LNCAP (cell line): ENCODE results near the gene GAREM1.

Experiments used
- CTCF ChIP-seq: fragments of 450-650 bp; IDR thresholded peaks from 2 replicates; pipeline ENCODE4 v1.5.1; 2017; ENCODE audit warnings: mild to moderate bottlenecking

The GAREM1 gene

GRCh38 chr18:32332708-32333107 is 138.0 kb downstream of the GAREM1 start:
- no peak for TF ChIP-seq CTCF

- no peak for TF ChIP-seq CTCF
Measured at GRCh38 chr18:32328974-32329373, 141.7 kb downstream of the GAREM1 start.

- TF ChIP-seq CTCF: no peak
Measured at GRCh38 chr18:32328379-32328778, 142.3 kb downstream of the GAREM1 start.

- TF ChIP-seq CTCF: no peak
Measured at GRCh38 chr18:32326450-32327308, 144.0 kb downstream of the GAREM1 start.

- no peak for TF ChIP-seq CTCF
Measured at GRCh38 chr18:32324181-32324580, 146.5 kb downstream of the GAREM1 start.

GRCh38 chr18:32321826-32322225 is 148.9 kb downstream of the GAREM1 start:
- TF ChIP-seq CTCF: no peak

GRCh38 chr18:32319084-32319483 is 151.6 kb downstream of the GAREM1 start:
- TF ChIP-seq CTCF: no peak
